GM20431 (cell line): ENCODE data around the gene CCT5.

Experiments
- in situ Hi-C: fragments of 300-500 bp; cut with MseI, MboI; formaldehyde crosslinking; loops from one replicate; pipeline ENCODE4 v1.15.0; 2020; ENCODE audit warnings: low sequenced_read_pairs; ENCODE audit not compliant: unreplicated experiment

Gene CCT5

GRCh38 chr5:10249948-10250805, at the start of gene CCT5:
Gene CCT5 (plus strand): TSS chr5:10250280. CDS start chr5:10250341, 61 bp downstream.
- in situ Hi-C loops, result no loop called here

- in situ Hi-C loops, result no loop called here
Observed at GRCh38 chr5:10201223-10201868, 48.7 kb upstream of the CCT5 start.

GRCh38 chr5:10202089-10202910, 47.8 kb upstream of the CCT5 start:
- in situ Hi-C loops, result no loop called here

GRCh38 chr5:10209004-10209403, 41.1 kb upstream of the CCT5 start:
- in situ Hi-C loops, result no loop called here

GRCh38 chr5:10213316-10213715, 36.8 kb upstream of the CCT5 start:
- in situ Hi-C loops, result no loop called here

- in situ Hi-C loops, result no loop called here
Observed at GRCh38 chr5:10214041-10214440, 36.0 kb upstream of the CCT5 start.

- in situ Hi-C loops, result no loop called here
Observed at GRCh38 chr5:10215366-10215765, 34.7 kb upstream of the CCT5 start.

GRCh38 chr5:10216107-10216506, 34.0 kb upstream of the CCT5 start:
- in situ Hi-C loops, result no loop called here

GRCh38 chr5:10218658-10219057, 31.4 kb upstream of the CCT5 start:
- in situ Hi-C loops, result no loop called here

GRCh38 chr5:10219068-10219467, 31.0 kb upstream of the CCT5 start:
- in situ Hi-C loops, result no loop called here

- in situ Hi-C loops, result no loop called here
Observed at GRCh38 chr5:10220248-10220647, 29.8 kb upstream of the CCT5 start.

GRCh38 chr5:10222326-10222725, 27.8 kb upstream of the CCT5 start:
- in situ Hi-C loops, result no loop called here

GRCh38 chr5:10227379-10227778, 22.7 kb upstream of the CCT5 start:
- in situ Hi-C loops, result no loop called here

- in situ Hi-C loops, result no loop called here
Observed at GRCh38 chr5:10228288-10228687, 21.8 kb upstream of the CCT5 start.

GRCh38 chr5:10229306-10230048, 20.6 kb upstream of the CCT5 start:
- in situ Hi-C loops, result no loop called here

GRCh38 chr5:10232386-10232785, 17.7 kb upstream of the CCT5 start:
- in situ Hi-C loops, result no loop called here

- in situ Hi-C loops, result no loop called here
Observed at GRCh38 chr5:10233011-10233410, 17.1 kb upstream of the CCT5 start.

GRCh38 chr5:10233505-10233904, 16.6 kb upstream of the CCT5 start:
- in situ Hi-C loops, result no loop called here

GRCh38 chr5:10235350-10235749, 14.7 kb upstream of the CCT5 start:
- in situ Hi-C loops, result no loop called here

GRCh38 chr5:10243660-10244240, 6.3 kb upstream of the CCT5 start:
- in situ Hi-C loops, result no loop called here
